GM10266 (cell line): Measurements from ENCODE around the gene USH1G.
A peak's percentile ranks its signal among the peaks of the same experiment; 100 is the strongest.
"Not testable (repeated sequence)": the region's sequence is repeated elsewhere in the genome, so short reads cannot be mapped to it uniquely, and the experiment has no call there.

Source experiments
- DNase-seq: peaks from one replicate; pipeline ENCODE4 v3.0.0; 2012; ENCODE audit errors: extremely low spot score
- CTCF ChIP-seq: IDR thresholded peaks from 2 replicates; pipeline ENCODE4 v1.5.1; 2012; ENCODE audit warnings: mild to moderate bottlenecking, low read depth; ENCODE audit not compliant: control insufficient read depth, insufficient read depth; ENCODE audit errors: missing control alignments

Gene USH1G

GRCh38 chr17:74920642-74921025 lies 2.4 kb downstream of the USH1G start:
- DNase-seq, result no peak
- TF ChIP-seq CTCF, result no peak

- DNase-seq, result no peak
- no peak for TF ChIP-seq CTCF
These were observed 2.8 kb downstream of the USH1G start for GRCh38 chr17:74920306-74920620.

GRCh38 chr17:74919440-74920305 lies 3.4 kb downstream of the USH1G start:
- DNase-seq, result no peak
- peak; percentile 45 for TF ChIP-seq CTCF

- TF ChIP-seq CTCF, result no peak
- no peak for DNase-seq
These were observed 4.1 kb downstream of the USH1G start for GRCh38 chr17:74918906-74919305.

GRCh38 chr17:74917430-74917829 lies 5.6 kb downstream of the USH1G start:
- TF ChIP-seq CTCF, result no peak
- DNase-seq, result no peak

GRCh38 chr17:74916851-74917199 lies 6.2 kb downstream of the USH1G start:
- no peak for DNase-seq
- TF ChIP-seq CTCF, result no peak

GRCh38 chr17:74916136-74916850 lies 6.8 kb downstream of the USH1G start:
- DNase-seq, result no peak
- no peak for TF ChIP-seq CTCF

- not testable (repeated sequence) for DNase-seq
These were observed 11.6 kb downstream of the USH1G start for GRCh38 chr17:74911423-74911822.

GRCh38 chr17:74909097-74909496 lies 14.0 kb downstream of the USH1G start:
- not testable (repeated sequence) for DNase-seq
